Stimulated activated CD8-positive, alpha-beta memory T cell treated with anti-CD3 and anti-CD28 coated beads, Interleukin-15, amount 100 ng/mL, for 48 hours (primary cell): ENCODE results near the gene GOSR2.
"Not testable (repeated sequence)": the region's sequence is repeated elsewhere in the genome, so short reads cannot be mapped to it uniquely, and the experiment has no call there.

Experiments used
- DNase-seq, 2 donors: peaks; one replicate each; pipeline ENCODE4 v3.0.0-alpha.2; 2020; ENCODE audit warnings: low read depth in 2 of 2

Gene GOSR2

GRCh38 chr17:46894024-46894423 is 28.9 kb upstream of the GOSR2 start:
- DNase-seq: no peak

GRCh38 chr17:46894476-46895151 is 28.3 kb upstream of the GOSR2 start:
- no peak for DNase-seq

GRCh38 chr17:46895171-46895570 is 27.8 kb upstream of the GOSR2 start:
- DNase-seq: no peak

GRCh38 chr17:46896991-46897390 is 26.0 kb upstream of the GOSR2 start:
- no peak for DNase-seq

GRCh38 chr17:46898364-46898763 is 24.6 kb upstream of the GOSR2 start:
- DNase-seq: no peak

- DNase-seq: no peak
Measured at GRCh38 chr17:46898860-46899259, 24.1 kb upstream of the GOSR2 start.

- no peak for DNase-seq
Measured at GRCh38 chr17:46901291-46901690, 21.7 kb upstream of the GOSR2 start.

- no peak for DNase-seq
Measured at GRCh38 chr17:46903762-46904672, 18.9 kb upstream of the GOSR2 start.

- DNase-seq: no peak
Measured at GRCh38 chr17:46908068-46908737, 14.8 kb upstream of the GOSR2 start.

- DNase-seq: no peak
Measured at GRCh38 chr17:46910179-46910927, 12.6 kb upstream of the GOSR2 start.

- no peak for DNase-seq
Measured at GRCh38 chr17:46911311-46911710, 11.6 kb upstream of the GOSR2 start.

GRCh38 chr17:46915596-46915995 is 7.4 kb upstream of the GOSR2 start:
- no peak for DNase-seq

GRCh38 chr17:46916211-46916610 is 6.7 kb upstream of the GOSR2 start:
- DNase-seq: no peak

- DNase-seq: no peak
Measured at GRCh38 chr17:46916623-46917022, 6.3 kb upstream of the GOSR2 start.

GRCh38 chr17:46917041-46917440 is 5.9 kb upstream of the GOSR2 start:
- no peak for DNase-seq

GRCh38 chr17:46917516-46917915 is 5.4 kb upstream of the GOSR2 start:
- DNase-seq: no peak

- DNase-seq: not testable (repeated sequence)
Measured at GRCh38 chr17:46921962-46922361, 998 bp upstream of the GOSR2 start.

- DNase-seq: no peak
Measured at GRCh38 chr17:46922487-46922803, 515 bp upstream of the GOSR2 start.

GRCh38 chr17:46925185-46925868 is 2.4 kb downstream of the GOSR2 start:
- no peak for DNase-seq

GRCh38 chr17:46928467-46929261 is 5.7 kb downstream of the GOSR2 start:
- no peak for DNase-seq

GRCh38 chr17:46929413-46929812 is 6.5 kb downstream of the GOSR2 start:
- DNase-seq: no peak
